GM08714 (cell line): ENCODE results near the gene KIFAP3.
"Not testable (repeated sequence)": the region's sequence is repeated elsewhere in the genome, so short reads cannot be mapped to it uniquely, and the experiment has no call there.

Source experiments
- H3K4me3 ChIP-seq: fragments of 200-500 bp; sonication (Bioruptor generic); 2 replicates; pipeline ENCODE4 v1.5.1; 2014; ENCODE audit warnings: mild to moderate bottlenecking, low read length, inconsistent platforms
- ZNF274 ChIP-seq: IDR thresholded peaks from 2 replicates; pipeline ENCODE4 v1.6.1; 2012; ENCODE audit warnings: mild to moderate bottlenecking, low read depth, low read length

The KIFAP3 gene

DNA sequence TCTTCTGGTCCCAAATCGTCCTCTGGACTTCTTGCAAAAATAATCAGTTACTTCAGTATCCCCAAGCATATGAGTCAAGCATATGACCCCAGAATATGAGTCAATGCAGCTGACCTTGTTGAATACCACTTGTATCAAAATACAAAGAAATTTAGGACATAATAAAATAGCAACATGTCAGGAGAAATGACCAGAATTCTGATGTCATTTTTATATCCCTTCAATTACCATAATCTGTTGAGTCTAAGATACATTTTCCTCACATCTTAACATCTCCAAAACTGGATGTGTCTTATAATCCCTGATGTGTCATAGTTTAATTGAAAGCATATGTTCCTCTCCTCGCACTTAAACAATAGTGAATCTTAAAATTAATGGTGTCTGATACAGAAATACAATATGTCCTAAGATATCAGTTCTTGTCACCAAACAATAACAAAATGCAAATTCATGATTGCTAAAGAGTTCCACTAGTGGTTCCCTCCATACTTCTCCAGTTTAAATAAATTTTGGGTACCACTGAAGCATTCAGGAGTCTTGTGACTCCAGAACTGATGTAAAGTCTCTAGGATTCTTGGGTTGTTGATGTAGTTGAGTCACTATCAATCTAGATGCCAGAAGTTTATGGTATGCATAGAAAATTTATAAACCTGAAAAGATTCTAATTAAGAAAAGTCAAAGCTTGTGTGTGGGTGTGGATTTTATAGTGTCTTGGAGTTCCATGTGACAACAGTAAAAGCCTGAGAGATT is 41.8 kb downstream of the KIFAP3 start:
- no peak for TF ChIP-seq ZNF274
- H3K4me3 ChIP-seq, result no peak overlapping the region

DNA sequence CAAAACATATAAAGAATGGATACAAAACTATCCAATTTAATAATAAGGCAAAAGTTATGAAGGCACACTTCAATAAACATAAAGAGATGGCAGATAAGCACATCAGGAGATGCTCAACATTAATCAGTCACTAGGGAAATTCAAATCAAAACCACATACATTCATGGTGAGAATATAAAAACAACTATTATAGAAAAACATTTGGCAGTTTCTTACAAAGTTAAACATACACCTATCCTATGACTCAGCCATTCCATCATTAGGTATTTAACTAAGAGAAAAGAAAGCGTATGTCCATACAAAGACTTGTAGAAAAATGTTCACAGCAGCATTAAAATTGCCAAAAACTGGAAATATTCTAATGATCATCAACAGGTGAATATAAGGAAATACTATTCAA is 44.3 kb downstream of the KIFAP3 start:
- no peak overlapping the region for H3K4me3 ChIP-seq
- TF ChIP-seq ZNF274, result no peak

DNA sequence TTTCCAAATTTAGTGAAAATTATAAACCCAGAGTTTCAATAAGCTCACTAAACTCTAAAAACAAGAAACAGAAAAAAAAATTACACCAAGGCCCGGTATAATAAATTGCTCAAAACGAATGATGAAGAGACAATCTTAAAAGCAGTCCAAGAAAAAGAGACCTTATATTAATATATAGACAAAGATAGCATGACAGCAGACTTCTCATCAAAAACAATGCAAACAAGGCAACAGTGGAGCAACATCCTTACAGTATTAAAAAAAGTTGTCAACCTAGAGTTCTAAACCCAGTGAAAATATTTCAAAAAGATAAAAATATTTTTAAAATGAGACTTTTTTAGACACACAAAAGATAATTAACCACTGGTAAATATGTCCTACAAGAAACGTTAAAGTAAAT is 46.7 kb downstream of the KIFAP3 start:
- no peak for TF ChIP-seq ZNF274
- H3K4me3 ChIP-seq, result no peak overlapping the region

- no peak for TF ChIP-seq ZNF274
- H3K4me3 ChIP-seq, result no peak overlapping the region
Observed at GRCh38 chr1:170020859-170021258, 53.6 kb downstream of the KIFAP3 start.

GRCh38 chr1:170017478-170017877 is 57.0 kb downstream of the KIFAP3 start:
- no peak overlapping the region for H3K4me3 ChIP-seq
- TF ChIP-seq ZNF274, result no peak

- TF ChIP-seq ZNF274, result no peak
- H3K4me3 ChIP-seq, result no peak overlapping the region
Observed at GRCh38 chr1:170012920-170013319, 61.6 kb downstream of the KIFAP3 start.

DNA sequence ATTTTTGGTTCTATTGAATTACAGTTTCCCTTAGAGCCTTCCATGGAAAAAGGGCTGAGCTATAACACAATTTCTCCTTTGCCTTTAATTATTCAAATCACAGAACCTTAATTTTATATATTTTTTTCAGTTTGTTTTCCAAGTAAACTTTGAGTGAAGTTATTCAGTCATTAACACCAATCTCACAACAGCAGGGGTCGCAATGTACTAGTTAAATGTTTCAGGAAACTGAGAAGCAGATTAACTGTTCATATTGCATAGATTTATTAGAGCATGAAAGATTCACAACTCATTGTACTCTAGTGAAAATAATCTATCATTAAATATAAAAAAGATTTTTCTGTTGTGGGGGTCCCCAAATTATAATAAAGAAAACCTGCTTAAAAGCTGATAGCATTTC is 64.1 kb downstream of the KIFAP3 start:
- H3K4me3 ChIP-seq, result no peak overlapping the region
- no peak for TF ChIP-seq ZNF274

GRCh38 chr1:170009551-170009950 is 64.9 kb downstream of the KIFAP3 start:
- no peak for TF ChIP-seq ZNF274
- H3K4me3 ChIP-seq, result no peak overlapping the region

DNA sequence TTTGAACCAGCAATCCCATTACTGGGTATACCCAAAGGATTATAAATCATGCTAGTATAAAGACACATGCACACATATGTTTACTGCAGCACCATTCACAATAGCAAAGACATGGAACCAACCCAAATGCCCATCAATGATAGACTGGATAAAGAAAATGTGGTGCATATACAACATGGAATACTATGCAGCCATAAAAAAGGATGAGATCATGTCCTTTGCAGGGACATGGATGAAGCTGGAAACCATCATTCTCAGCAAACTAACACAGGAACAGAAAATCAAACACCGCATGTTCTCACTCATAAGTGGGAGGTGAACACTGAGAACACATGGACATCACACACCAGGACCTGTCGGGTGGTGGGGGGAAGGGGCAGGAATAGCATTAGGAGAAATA is 65.8 kb downstream of the KIFAP3 start:
- H3K4me3 ChIP-seq, result not testable (repeated sequence)

DNA sequence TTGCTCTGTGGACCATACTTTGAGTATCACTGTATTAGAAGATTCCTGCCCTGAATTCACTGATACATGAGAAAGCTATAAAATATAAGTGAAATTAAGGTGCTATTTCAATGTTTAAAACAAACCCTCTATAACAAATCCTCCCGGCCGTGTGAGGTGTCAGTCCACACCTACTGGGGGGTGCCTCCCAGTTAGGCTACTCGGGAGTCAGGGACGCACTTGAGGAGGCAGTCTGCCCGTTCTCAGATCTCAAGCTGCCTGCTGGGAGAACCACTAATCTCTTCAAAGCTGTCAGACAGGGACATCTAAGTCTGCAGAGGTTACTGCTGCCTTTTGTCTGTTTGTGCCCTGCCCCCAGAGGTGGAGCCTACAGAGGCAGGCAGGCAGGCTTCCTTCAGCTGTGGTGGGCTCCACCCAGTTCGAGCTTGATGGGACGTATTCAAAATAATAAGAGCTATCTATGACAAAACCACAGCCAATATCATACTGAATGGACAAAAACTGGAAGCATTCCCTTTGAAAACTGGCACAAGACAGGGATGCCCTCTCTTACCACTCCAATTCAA is 71.1 kb downstream of the KIFAP3 start:
- not testable (repeated sequence) for H3K4me3 ChIP-seq

GRCh38 chr1:170001266-170001665 is 73.2 kb downstream of the KIFAP3 start:
- H3K4me3 ChIP-seq, result no peak overlapping the region
- no peak for TF ChIP-seq ZNF274

DNA sequence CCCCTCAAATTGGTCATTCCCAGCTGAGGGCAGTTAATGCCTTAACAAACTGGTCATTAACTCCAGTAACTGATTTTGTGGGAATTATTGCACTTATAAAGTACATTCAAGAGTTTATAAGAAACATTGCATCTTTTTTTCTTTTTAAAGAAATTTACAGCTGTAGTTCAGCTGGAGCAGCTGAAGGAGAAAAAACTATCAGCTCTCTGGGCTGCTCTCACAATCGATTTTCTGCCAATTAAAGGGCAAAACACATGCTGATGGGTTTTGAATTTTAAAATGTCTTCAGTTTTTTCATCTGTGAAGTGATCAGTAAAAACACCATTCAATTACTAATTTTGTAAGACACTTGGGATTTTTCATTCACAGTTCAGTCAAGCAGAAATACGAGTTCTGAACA is 74.7 kb downstream of the KIFAP3 start:
- TF ChIP-seq ZNF274, result no peak
- H3K4me3 ChIP-seq, result no peak overlapping the region

DNA sequence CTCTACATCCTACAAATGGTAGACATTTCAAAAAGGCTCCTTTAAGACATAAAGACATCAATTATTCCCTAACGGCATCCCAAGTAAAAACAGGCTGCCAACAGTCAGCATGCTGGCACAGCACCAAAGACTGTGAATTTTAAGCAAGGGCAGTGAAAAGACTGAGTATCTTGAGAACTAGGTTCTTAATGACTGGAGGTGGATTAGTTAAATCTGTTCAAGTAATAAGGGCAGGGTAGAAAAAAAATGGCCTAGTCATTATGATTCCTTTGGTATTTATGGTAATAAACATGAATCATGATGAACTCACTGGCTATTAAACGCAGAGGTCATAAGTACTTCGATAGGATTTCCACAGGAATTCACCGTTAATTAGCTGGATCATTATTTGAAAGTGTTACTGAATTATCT is 75.2 kb downstream of the KIFAP3 start:
- TF ChIP-seq ZNF274, result no peak
- H3K4me3 ChIP-seq, result no peak overlapping the region

DNA sequence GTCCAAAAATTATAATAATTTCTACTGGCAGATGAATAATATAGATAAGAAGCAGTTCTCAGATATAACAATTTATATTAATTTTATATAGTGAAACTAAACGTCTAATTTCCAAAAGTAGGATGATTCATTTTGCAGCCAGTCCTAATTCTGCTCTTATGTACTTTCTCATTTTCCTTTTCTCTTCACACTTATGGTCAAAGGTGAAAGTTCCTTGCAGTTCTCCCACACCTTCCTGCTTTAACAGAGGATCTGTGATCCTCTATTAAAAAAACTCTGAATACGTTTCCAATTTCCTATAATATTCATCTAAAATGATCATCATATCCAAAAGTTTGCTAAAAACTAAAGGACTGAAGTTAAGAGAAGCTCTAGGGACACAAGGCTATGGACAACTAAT is 78.5 kb downstream of the KIFAP3 start:
- H3K4me3 ChIP-seq, result no peak overlapping the region
- TF ChIP-seq ZNF274, result no peak

GRCh38 chr1:169989246-169989645 is 85.2 kb downstream of the KIFAP3 start:
- TF ChIP-seq ZNF274, result no peak
- H3K4me3 ChIP-seq, result no peak overlapping the region

GRCh38 chr1:169985757-169986156 is 88.7 kb downstream of the KIFAP3 start:
- no peak for TF ChIP-seq ZNF274
- no peak overlapping the region for H3K4me3 ChIP-seq
